ENCODE data around the gene NCS1. TPM values are rescaled to one million over a fixed set of nuclear protein-coding genes. Genes with fewer than 3 reads are reported as not detected.

NCS1 gene
- total RNA-seq, 2 donors from 2014 or later = 19.1 to 28.5 TPM

GRCh38 chr9:130217838-130218237 is 45.6 kb downstream of the NCS1 start:
- no peaks in the 10 kb centered on the region for H3K9me3 ChIP-seq
- no peak for TF ChIP-seq POLR2AphosphoS5 (IDR thresholded peaks at IDR 0.05)
- no peak for TF ChIP-seq POLR2A (IDR thresholded peaks at IDR 0.05)
- no peak for TF ChIP-seq CTCF (IDR thresholded peaks at IDR 0.05)
- H3K4me1 ChIP-seq (replicated peaks) = no peaks in the 10 kb centered on the region
- no peak for DNase-seq (ENCODE audit: low spot score)
- 86% methylated on average over 10 of the region's 10 CpGs for WGBS
- intact Hi-C loops (cut with DNase I) = no loop called here
- H3K27me3 ChIP-seq (replicated peaks; ENCODE audit: insufficient read depth) = no peaks in the 10 kb centered on the region
- H3K27ac ChIP-seq = no peak overlapping the region
- no peak overlapping the region for H3K4me3 ChIP-seq
- no peaks in the 10 kb centered on the region for H3K36me3 ChIP-seq

- Histone ChIP-seq H3K4me1 (replicated peaks) (no peaks in the 10 kb centered on the region), H3K27me3 (replicated peaks; ENCODE audit: insufficient read depth) (no peaks in the 10 kb centered on the region), H3K4me3 (no peak overlapping the region), H3K36me3 (no peaks in the 10 kb centered on the region), H3K27ac (peak overlapping the region in 1 of 2 donors; percentile 23), H3K9me3 (no peaks in the 10 kb centered on the region)
- WGBS = 66% methylated on average over 9 of the region's 16 CpGs
- TF ChIP-seq POLR2A (IDR thresholded peaks at IDR 0.05) (no peak), CTCF (IDR thresholded peaks at IDR 0.05) (no peak), POLR2AphosphoS5 (IDR thresholded peaks at IDR 0.05) (no peak)
- intact Hi-C loops (cut with DNase I) = no loop called here
- DNase-seq (ENCODE audit: low spot score) = no peak
Measured at GRCh38 chr9:130219661-130220096, 47.5 kb downstream of the NCS1 start.

GRCh38 chr9:130220352-130220751 is 48.1 kb downstream of the NCS1 start:
- TF ChIP-seq POLR2AphosphoS5 (IDR thresholded peaks at IDR 0.05) (no peak), CTCF (IDR thresholded peaks at IDR 0.05) (no peak), POLR2A (IDR thresholded peaks at IDR 0.05) (no peak)
- H3K36me3 ChIP-seq = no peaks in the 10 kb centered on the region
- no peaks in the 10 kb centered on the region for H3K4me1 ChIP-seq (replicated peaks)
- H3K9me3 ChIP-seq = no peaks in the 10 kb centered on the region
- peak overlapping the region in 1 of 2 donors; percentile 23 for H3K27ac ChIP-seq
- 29% methylated on average over 9 of the region's 9 CpGs for WGBS
- intact Hi-C loops (cut with DNase I) = no loop called here
- no peak for DNase-seq (ENCODE audit: low spot score)
- no peak overlapping the region for H3K4me3 ChIP-seq
- no peaks in the 10 kb centered on the region for H3K27me3 ChIP-seq (replicated peaks; ENCODE audit: insufficient read depth)

- Histone ChIP-seq H3K9me3 (no peaks in the 10 kb centered on the region), H3K4me3 (no peak overlapping the region), H3K27ac (no peak overlapping the region), H3K4me1 (replicated peaks) (no peaks in the 10 kb centered on the region), H3K36me3 (no peaks in the 10 kb centered on the region), H3K27me3 (replicated peaks; ENCODE audit: insufficient read depth) (no peaks in the 10 kb centered on the region)
- DNase-seq (ENCODE audit: low spot score) = no peak
- intact Hi-C loops (cut with DNase I) = no loop called here
- TF ChIP-seq POLR2A (IDR thresholded peaks at IDR 0.05) (no peak), POLR2AphosphoS5 (IDR thresholded peaks at IDR 0.05) (no peak), CTCF (IDR thresholded peaks at IDR 0.05) (no peak)
- WGBS = 94% methylated on average over 9 of the region's 9 CpGs
Measured at GRCh38 chr9:130222833-130223232, 50.6 kb downstream of the NCS1 start.

GRCh38 chr9:130225071-130225470 is 52.9 kb downstream of the NCS1 start:
- intact Hi-C loops (cut with DNase I) = no loop called here
- Histone ChIP-seq H3K4me3 (no peak overlapping the region), H3K4me1 (replicated peaks) (no peaks in the 10 kb centered on the region), H3K36me3 (no peaks in the 10 kb centered on the region), H3K27ac (no peak overlapping the region), H3K9me3 (no peaks in the 10 kb centered on the region), H3K27me3 (replicated peaks; ENCODE audit: insufficient read depth) (no peaks in the 10 kb centered on the region)
- no peak for DNase-seq (ENCODE audit: low spot score)
- WGBS = 88% methylated on average over 11 of the region's 11 CpGs
- TF ChIP-seq POLR2A (IDR thresholded peaks at IDR 0.05) (no peak), CTCF (IDR thresholded peaks at IDR 0.05) (no peak), POLR2AphosphoS5 (IDR thresholded peaks at IDR 0.05) (no peak)

Data from prostate gland (tissue), 2 donors.